Measurements from ENCODE around the gene CFD. TPM values are rescaled to one million over a fixed set of nuclear protein-coding genes. Genes with fewer than 3 reads are reported as not detected.

CFD gene
- total RNA-seq, 2 experiments from 2014 or later: 2.3 to 2.9 TPM

- POLR2A ChIA-PET: no interaction called here
- H3K4me3 Mint-ChIP-seq: no peak overlapping the region
Observed at GRCh38 chr19:813219-814151, 46.0 kb upstream of the CFD start.

DNA sequence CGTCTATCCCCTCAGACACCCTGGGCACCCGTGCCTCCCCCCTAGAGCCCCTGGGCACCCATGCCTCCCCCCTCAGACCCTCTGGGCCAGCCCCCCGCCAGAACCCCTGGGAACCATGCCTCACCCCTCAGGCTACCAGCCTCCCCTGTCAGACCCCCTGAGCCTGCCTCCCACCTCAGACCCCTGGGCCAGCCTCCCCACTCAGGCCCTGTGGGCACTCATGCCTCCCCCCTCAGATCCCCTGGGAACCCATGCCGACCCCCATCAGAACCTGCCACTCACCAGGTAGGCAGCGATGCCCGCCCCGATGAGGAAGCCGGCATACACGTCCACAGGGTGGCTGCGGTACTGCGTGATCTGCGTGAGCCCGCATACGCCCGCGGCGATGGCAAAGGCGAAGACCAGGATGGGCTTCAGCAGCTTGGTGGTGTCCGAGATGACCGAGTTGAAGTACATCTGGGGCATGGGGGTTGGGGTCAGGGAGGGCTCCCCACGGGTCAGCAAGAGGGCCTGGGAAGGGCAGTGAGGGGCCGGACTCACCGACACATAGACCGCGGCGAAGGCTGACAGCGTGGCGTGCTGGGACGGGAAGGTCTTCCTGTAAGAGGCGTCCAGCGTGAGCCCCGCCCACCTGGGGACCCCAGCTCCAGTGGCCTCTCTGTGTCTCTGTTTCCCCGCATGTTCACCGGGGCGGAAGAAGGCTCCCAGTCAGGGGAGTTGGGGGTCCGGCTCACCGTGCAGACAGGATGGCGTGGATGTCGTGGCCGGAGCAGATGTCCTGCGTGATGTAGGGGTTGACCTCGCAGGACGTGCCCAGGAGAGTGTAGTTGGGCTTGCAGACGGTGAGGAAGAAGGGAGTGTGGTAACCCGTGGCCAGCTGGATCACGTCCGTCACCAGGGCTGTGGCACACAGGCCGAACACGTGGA is 45.0 kb upstream of the CFD start:
- no peak overlapping the region for H3K27ac ChIP-seq (ENCODE audit: low read depth in 1 of 2, low read length in 2 of 2)
- H3K27me3 ChIP-seq (ENCODE audit: control insufficient read depth in 1 of 2, insufficient read depth in 2 of 2, low read length in 2 of 2): no peaks in the 10 kb centered on the region
- ATAC-seq (ENCODE audit: poor library complexity) (no peak), DNase-seq (peak in 1 of 14 experiments; percentile 47)
- TF ChIP-seq, protein P1, sequence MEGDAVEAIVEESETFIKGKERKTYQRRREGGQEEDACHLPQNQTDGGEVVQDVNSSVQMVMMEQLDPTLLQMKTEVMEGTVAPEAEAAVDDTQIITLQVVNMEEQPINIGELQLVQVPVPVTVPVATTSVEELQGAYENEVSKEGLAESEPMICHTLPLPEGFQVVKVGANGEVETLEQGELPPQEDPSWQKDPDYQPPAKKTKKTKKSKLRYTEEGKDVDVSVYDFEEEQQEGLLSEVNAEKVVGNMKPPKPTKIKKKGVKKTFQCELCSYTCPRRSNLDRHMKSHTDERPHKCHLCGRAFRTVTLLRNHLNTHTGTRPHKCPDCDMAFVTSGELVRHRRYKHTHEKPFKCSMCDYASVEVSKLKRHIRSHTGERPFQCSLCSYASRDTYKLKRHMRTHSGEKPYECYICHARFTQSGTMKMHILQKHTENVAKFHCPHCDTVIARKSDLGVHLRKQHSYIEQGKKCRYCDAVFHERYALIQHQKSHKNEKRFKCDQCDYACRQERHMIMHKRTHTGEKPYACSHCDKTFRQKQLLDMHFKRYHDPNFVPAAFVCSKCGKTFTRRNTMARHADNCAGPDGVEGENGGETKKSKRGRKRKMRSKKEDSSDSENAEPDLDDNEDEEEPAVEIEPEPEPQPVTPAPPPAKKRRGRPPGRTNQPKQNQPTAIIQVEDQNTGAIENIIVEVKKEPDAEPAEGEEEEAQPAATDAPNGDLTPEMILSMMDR (IDR thresholded peaks at IDR 0.05): no peak
- intact Hi-C loops (cut with DNase I, micrococcal nuclease): no loop called here
- Mint-ChIP-seq H3K27ac (peak overlapping the region; percentile 20), H3K4me1 (ENCODE audit: low read depth) (no peaks in the 10 kb centered on the region), H3K4me3 (no peak overlapping the region), H3K27me3 (no peaks in the 10 kb centered on the region), H3K9me3 (no peaks in the 10 kb centered on the region), H3K36me3 (ENCODE audit: low read depth) (peaks cover 47% of the 10 kb centered on the region)
- H3K4me1 ChIP-seq (ENCODE audit: insufficient read depth, low read length): no peaks in the 10 kb centered on the region
- POLR2A ChIA-PET: no interaction called here
- peaks cover 29% of the 10 kb centered on the region for H3K36me3 ChIP-seq (ENCODE audit: insufficient read depth, low read length)
- CTCF ChIA-PET: no interaction called here
- no peak overlapping the region for H3K4me3 ChIP-seq (ENCODE audit: low read length)
- peaks cover 0 to 11% of the 10 kb centered on the region in 2 experiments for H3K9me3 ChIP-seq (ENCODE audit: control insufficient read depth in 1 of 2, insufficient read depth in 1 of 2, low read length in 2 of 2)

More at GRCh38 chr19:813219-814151, 46.0 kb upstream of the CFD start:
- Mint-ChIP-seq H3K9me3 (no peaks in the 10 kb centered on the region), H3K36me3 (ENCODE audit: low read depth) (peaks cover 50% of the 10 kb centered on the region), H3K27ac (peak overlapping the region; percentile 20), H3K27me3 (no peaks in the 10 kb centered on the region), H3K4me1 (ENCODE audit: low read depth) (no peaks in the 10 kb centered on the region)
- H3K4me3 ChIP-seq (ENCODE audit: low read length): no peak overlapping the region
- peaks cover 38% of the 10 kb centered on the region for H3K36me3 ChIP-seq (ENCODE audit: insufficient read depth, low read length)
- intact Hi-C loops (cut with DNase I, micrococcal nuclease): no loop called here
- no peak overlapping the region for H3K27ac ChIP-seq (ENCODE audit: low read depth in 1 of 2, low read length in 2 of 2)
- no peak for ATAC-seq (ENCODE audit: poor library complexity)
- TF ChIP-seq, protein P1 (IDR thresholded peaks at IDR 0.05): no peak
- H3K4me1 ChIP-seq (ENCODE audit: insufficient read depth, low read length): no peaks in the 10 kb centered on the region
- CTCF ChIA-PET: interaction anchor here (0.6 kb wide), 1 partner anchor 159 kb away, joined by 3 read pairs; no protein-coding TSS in a partner anchor
- H3K27me3 ChIP-seq (ENCODE audit: control insufficient read depth in 1 of 2, insufficient read depth in 2 of 2, low read length in 2 of 2): no peaks in the 10 kb centered on the region
- DNase-seq: no peak
- H3K9me3 ChIP-seq (ENCODE audit: control insufficient read depth in 1 of 2, insufficient read depth in 1 of 2, low read length in 2 of 2): peaks cover 0 to 11% of the 10 kb centered on the region in 2 experiments

DNA sequence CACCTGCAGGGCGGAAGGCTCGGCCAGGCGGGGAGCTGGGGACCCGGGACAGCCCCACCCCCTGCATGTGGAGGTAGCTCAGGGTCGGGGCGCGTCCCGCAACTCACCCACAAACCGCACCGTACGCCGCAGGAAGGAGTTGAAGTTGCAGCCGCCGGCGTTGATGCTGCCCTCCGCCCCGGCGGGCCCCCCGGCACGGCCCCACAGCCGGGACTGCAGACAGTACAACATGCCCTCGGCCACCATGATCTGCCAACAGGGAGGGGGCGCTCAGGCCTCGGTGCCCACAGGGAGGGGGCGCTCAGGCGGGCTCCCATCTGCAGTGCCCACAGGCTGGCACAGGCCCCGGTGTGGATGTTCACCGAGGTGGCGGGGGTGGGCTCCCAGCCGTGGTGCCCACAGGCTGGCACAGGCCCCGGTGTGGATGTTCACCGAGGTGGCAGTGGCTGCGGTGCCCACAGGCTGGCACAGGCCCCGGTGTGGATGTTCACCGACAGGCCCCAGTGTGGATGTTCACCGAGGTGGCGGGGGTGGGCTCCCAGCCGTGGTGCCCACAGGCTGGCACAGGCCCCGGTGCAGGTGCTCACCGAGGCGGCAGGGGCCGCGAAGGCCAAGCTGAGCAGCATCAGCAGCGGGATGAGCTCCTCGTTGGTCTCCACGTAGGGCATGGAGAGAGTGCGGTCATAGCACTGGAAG is 44.2 kb upstream of the CFD start:
- Mint-ChIP-seq H3K36me3 (ENCODE audit: low read depth) (peaks cover 39% of the 10 kb centered on the region), H3K27ac (peak overlapping the region; percentile 64), H3K4me1 (ENCODE audit: low read depth) (no peaks in the 10 kb centered on the region), H3K9me3 (no peaks in the 10 kb centered on the region), H3K4me3 (no peak overlapping the region), H3K27me3 (no peaks in the 10 kb centered on the region)
- ChIA-PET POLR2A (interaction anchor here (0.5 kb wide), 1 partner anchor 1474 kb away, joined by 3 read pairs; no protein-coding TSS in a partner anchor), CTCF (no interaction called here)
- Histone ChIP-seq H3K27me3 (ENCODE audit: control insufficient read depth in 1 of 2, insufficient read depth in 2 of 2, low read length in 2 of 2) (no peaks in the 10 kb centered on the region), H3K27ac (ENCODE audit: low read depth in 1 of 2, low read length in 2 of 2) (no peak overlapping the region), H3K9me3 (ENCODE audit: control insufficient read depth in 1 of 2, insufficient read depth in 1 of 2, low read length in 2 of 2) (peaks cover 0 to 11% of the 10 kb centered on the region in 2 experiments), H3K4me3 (ENCODE audit: low read length) (no peak overlapping the region), H3K4me1 (ENCODE audit: insufficient read depth, low read length) (no peaks in the 10 kb centered on the region), H3K36me3 (ENCODE audit: insufficient read depth, low read length) (peaks cover 21% of the 10 kb centered on the region)
- ATAC-seq (ENCODE audit: poor library complexity) (peak; percentile 19), DNase-seq (peak in 1 of 14 experiments; percentile 46)
- intact Hi-C loops (cut with DNase I, micrococcal nuclease): no loop called here
- TF ChIP-seq, protein P1 (IDR thresholded peaks at IDR 0.05): no peak
